Cardiac muscle cell (in vitro differentiated cells and primary cell): Measurements from ENCODE around the gene RNGTT. TPM values are rescaled to one million over a fixed set of nuclear protein-coding genes. Genes with fewer than 3 reads are reported as not detected.

Source experiments
- DNase-seq, 2 donors: peaks; one replicate each; pipeline versions ENCODE4 v3.0.0 to v3.0.0-alpha.2; 2010 to 2017; ENCODE audit warnings: low read depth in 1 of 2, low spot score in 1 of 2
- H3K27ac ChIP-seq: fragments of 200-600 bp; sonication (generic); 2 replicates; pipeline ENCODE4 v1.5.1; 2016
- H3K27me3 ChIP-seq: fragments of 200-600 bp; sonication (generic); 2 replicates; pipeline ENCODE4 v1.6.0; 2016; ENCODE audit warnings: control low read depth
- H3K36me3 ChIP-seq: fragments of 200-600 bp; sonication (generic); 2 replicates; pipeline ENCODE4 v1.5.1; 2016; ENCODE audit warnings: control low read depth
- H3K4me1 ChIP-seq: fragments of 200-600 bp; sonication (generic); 2 replicates; pipeline ENCODE4 v1.8.1; 2017; ENCODE audit warnings: low read depth, mild to moderate bottlenecking, mixed run types
- H3K4me3 ChIP-seq: fragments of 200-600 bp; sonication (generic); 2 replicates; pipeline ENCODE4 v1.5.1; 2016; ENCODE audit warnings: mild to moderate bottlenecking
- H3K9me3 ChIP-seq: fragments of 200-600 bp; sonication (generic); 2 replicates; pipeline ENCODE4 v1.5.1; 2017; ENCODE audit warnings: low read depth, mild to moderate bottlenecking, control low read depth
- CTCF ChIP-seq: IDR thresholded peaks from 2 replicates; pipeline ENCODE4 v1.5.1; 2012; ENCODE audit warnings: low read depth, mild to moderate bottlenecking, low read length
- polyA plus RNA-seq: library from polyadenylated mRNA; unstranded; fragments of >200 nt; fragmentation: Nextera tagmentation; extraction: Ambion mirVana; gene quantifications from 2 replicates; pipeline ENCODE4 v1.2.1, GENCODE V29; 2016
- total RNA-seq: library from RNA; depleted of rRNA; stranded (reverse); fragments of >200 nt; gene quantifications from 2 replicates; pipeline ENCODE4 v1.2.3, GENCODE V29; 2016

RNGTT gene
- total and polyA plus RNA-seq, 2 experiments from 2014 or later: 10.9 to 12.5 TPM

GRCh38 chr6:88670369-88670768, 293.0 kb downstream of the RNGTT start:
- Histone ChIP-seq H3K4me1 (no peaks in the 10 kb centered on the region), H3K4me3 (no peak overlapping the region), H3K27ac (no peak overlapping the region), H3K36me3 (no peaks in the 10 kb centered on the region), H3K27me3 (no peaks in the 10 kb centered on the region), H3K9me3 (no peaks in the 10 kb centered on the region)
- no peak for DNase-seq
- no peak for TF ChIP-seq CTCF

- Histone ChIP-seq H3K4me1 (no peaks in the 10 kb centered on the region), H3K27ac (no peak overlapping the region), H3K27me3 (no peaks in the 10 kb centered on the region), H3K9me3 (no peaks in the 10 kb centered on the region), H3K36me3 (no peaks in the 10 kb centered on the region), H3K4me3 (no peak overlapping the region)
- no peak for DNase-seq
- no peak for TF ChIP-seq CTCF
Measured at GRCh38 chr6:88669475-88669874, 293.9 kb downstream of the RNGTT start.

- DNase-seq: no peak
- no peaks in the 10 kb centered on the region for H3K36me3 ChIP-seq
- H3K27me3 ChIP-seq: no peaks in the 10 kb centered on the region
- no peak overlapping the region for H3K4me3 ChIP-seq
- H3K4me1 ChIP-seq: no peaks in the 10 kb centered on the region
- no peaks in the 10 kb centered on the region for H3K9me3 ChIP-seq
- no peak for TF ChIP-seq CTCF
- H3K27ac ChIP-seq: no peak overlapping the region
Measured at GRCh38 chr6:88666901-88667300, 296.5 kb downstream of the RNGTT start.

GRCh38 chr6:88665131-88665530, 298.3 kb downstream of the RNGTT start:
- Histone ChIP-seq H3K36me3 (no peaks in the 10 kb centered on the region), H3K9me3 (no peaks in the 10 kb centered on the region), H3K27me3 (no peaks in the 10 kb centered on the region), H3K27ac (no peak overlapping the region), H3K4me1 (no peaks in the 10 kb centered on the region), H3K4me3 (no peak overlapping the region)
- no peak for DNase-seq
- TF ChIP-seq CTCF: no peak

GRCh38 chr6:88663801-88664200, 299.6 kb downstream of the RNGTT start:
- Histone ChIP-seq H3K36me3 (no peaks in the 10 kb centered on the region), H3K4me3 (no peak overlapping the region), H3K27me3 (no peaks in the 10 kb centered on the region), H3K4me1 (no peaks in the 10 kb centered on the region), H3K9me3 (no peaks in the 10 kb centered on the region), H3K27ac (no peak overlapping the region)
- TF ChIP-seq CTCF: no peak
- DNase-seq: no peak

GRCh38 chr6:88662653-88663174, 300.7 kb downstream of the RNGTT start:
- no peak overlapping the region for H3K4me3 ChIP-seq
- H3K27me3 ChIP-seq: no peaks in the 10 kb centered on the region
- no peak for DNase-seq
- no peaks in the 10 kb centered on the region for H3K36me3 ChIP-seq
- TF ChIP-seq CTCF: no peak
- H3K27ac ChIP-seq: no peak overlapping the region
- H3K9me3 ChIP-seq: no peaks in the 10 kb centered on the region
- H3K4me1 ChIP-seq: no peaks in the 10 kb centered on the region
